Measurements from ENCODE around the gene GFY.

Gene GFY

GRCh38 chr19:49447485-49448431, 22.6 kb downstream of the GFY start:
- H3K9me3 ChIP-seq (ENCODE audit: insufficient read depth, low read length) = no peaks in the 10 kb centered on the region
- TF ChIP-seq SUZ12 (IDR thresholded peaks at IDR 0.05; ENCODE audit: extremely low read depth, insufficient read depth, insufficient read length) (no peak), YY1 (IDR thresholded peaks at IDR 0.05; ENCODE audit: insufficient read depth, insufficient read length) (no peak), ZNF274 (IDR thresholded peaks at IDR 0.05; ENCODE audit: low read depth, low read length) (no peak)
- no peak overlapping the region for H3K9ac ChIP-seq (ENCODE audit: insufficient read length, low read depth)
- DNase-seq (ENCODE audit: low read depth, low spot score) = no peak
- H3K36me3 ChIP-seq (ENCODE audit: insufficient read depth, insufficient read length, low read length) = peaks cover 46% of the 10 kb centered on the region
- no peaks in the 10 kb centered on the region for H3K27me3 ChIP-seq (ENCODE audit: insufficient read depth, insufficient read length)
- no peak overlapping the region for H3K4me3 ChIP-seq (ENCODE audit: insufficient read length, low read depth)
- H3K4me1 ChIP-seq (ENCODE audit: insufficient read depth, insufficient read length) = peaks cover 6% of the 10 kb centered on the region

GRCh38 chr19:49448432-49448786, 23.2 kb downstream of the GFY start:
- Histone ChIP-seq H3K4me1 (ENCODE audit: insufficient read depth, insufficient read length) (peaks cover 6% of the 10 kb centered on the region), H3K9ac (ENCODE audit: insufficient read length, low read depth) (no peak overlapping the region), H3K9me3 (ENCODE audit: insufficient read depth, low read length) (no peaks in the 10 kb centered on the region), H3K27me3 (ENCODE audit: insufficient read depth, insufficient read length) (no peaks in the 10 kb centered on the region), H3K36me3 (ENCODE audit: insufficient read depth, insufficient read length, low read length) (peaks cover 46% of the 10 kb centered on the region), H3K4me3 (ENCODE audit: insufficient read length, low read depth) (no peak overlapping the region)
- DNase-seq (ENCODE audit: low read depth, low spot score) = no peak
- no peak for TF ChIP-seq SUZ12 (IDR thresholded peaks at IDR 0.05; ENCODE audit: extremely low read depth, insufficient read depth, insufficient read length)

- no peaks in the 10 kb centered on the region for H3K9me3 ChIP-seq (ENCODE audit: insufficient read depth, low read length)
- peaks cover 6% of the 10 kb centered on the region for H3K4me1 ChIP-seq (ENCODE audit: insufficient read depth, insufficient read length)
- H3K4me3 ChIP-seq (ENCODE audit: insufficient read length, low read depth) = no peak overlapping the region
- TF ChIP-seq YY1 (IDR thresholded peaks at IDR 0.05; ENCODE audit: insufficient read depth, insufficient read length) = no peak
- no peak for TF ChIP-seq SUZ12 (IDR thresholded peaks at IDR 0.05; ENCODE audit: extremely low read depth, insufficient read depth, insufficient read length)
- TF ChIP-seq ZNF274 (IDR thresholded peaks at IDR 0.05; ENCODE audit: low read depth, low read length) = no peak
- peak overlapping the region; percentile 63 for H3K9ac ChIP-seq (ENCODE audit: insufficient read length, low read depth)
- DNase-seq (ENCODE audit: low read depth, low spot score) = no peak
- peaks cover 53% of the 10 kb centered on the region for H3K36me3 ChIP-seq (ENCODE audit: insufficient read depth, insufficient read length, low read length)
- H3K27me3 ChIP-seq (ENCODE audit: insufficient read depth, insufficient read length) = no peaks in the 10 kb centered on the region
Observed at GRCh38 chr19:49450405-49450804, 25.2 kb downstream of the GFY start.

- no peaks in the 10 kb centered on the region for H3K9me3 ChIP-seq (ENCODE audit: insufficient read depth, low read length)
- no peaks in the 10 kb centered on the region for H3K27me3 ChIP-seq (ENCODE audit: insufficient read depth, insufficient read length)
- peaks cover 6% of the 10 kb centered on the region for H3K4me1 ChIP-seq (ENCODE audit: insufficient read depth, insufficient read length)
- TF ChIP-seq YY1 (IDR thresholded peaks at IDR 0.05; ENCODE audit: insufficient read depth, insufficient read length) (no peak), SUZ12 (IDR thresholded peaks at IDR 0.05; ENCODE audit: extremely low read depth, insufficient read depth, insufficient read length) (no peak), ZNF274 (IDR thresholded peaks at IDR 0.05; ENCODE audit: low read depth, low read length) (no peak)
- peak; percentile 96 for DNase-seq (ENCODE audit: low read depth, low spot score)
- peak within 1 kb of the TSS; percentile 97 for H3K9ac ChIP-seq (ENCODE audit: insufficient read length, low read depth)
- H3K36me3 ChIP-seq (ENCODE audit: insufficient read depth, insufficient read length, low read length) = peaks cover 55% of the 10 kb centered on the region
- peak within 1 kb of the TSS; percentile 93 for H3K4me3 ChIP-seq (ENCODE audit: insufficient read length, low read depth)
Observed at GRCh38 chr19:49451430-49452181, 26.4 kb downstream of the GFY start, which contains the start of gene PIH1D1. PIH1D1 (minus strand) TSS chr19:49451814; CDS start chr19:49451574, 240 bp downstream.

GRCh38 chr19:49453013-49453756, 28.0 kb downstream of the GFY start, which contains the start of gene ALDH16A1:
ALDH16A1 (plus strand) TSS chr19:49453225; CDS start chr19:49453332, 107 bp downstream.
- TF ChIP-seq YY1 (IDR thresholded peaks at IDR 0.05; ENCODE audit: insufficient read depth, insufficient read length) = no peak
- TF ChIP-seq ZNF274 (IDR thresholded peaks at IDR 0.05; ENCODE audit: low read depth, low read length) = no peak
- no peak for TF ChIP-seq SUZ12 (IDR thresholded peaks at IDR 0.05; ENCODE audit: extremely low read depth, insufficient read depth, insufficient read length)
- peaks cover 46% of the 10 kb centered on the region for H3K36me3 ChIP-seq (ENCODE audit: insufficient read depth, insufficient read length, low read length)
- peak within 1 kb of the TSS; percentile 97 for H3K9ac ChIP-seq (ENCODE audit: insufficient read length, low read depth)
- DNase-seq (ENCODE audit: low read depth, low spot score) = peak; percentile 93
- no peaks in the 10 kb centered on the region for H3K27me3 ChIP-seq (ENCODE audit: insufficient read depth, insufficient read length)
- H3K9me3 ChIP-seq (ENCODE audit: insufficient read depth, low read length) = no peaks in the 10 kb centered on the region
- H3K4me1 ChIP-seq (ENCODE audit: insufficient read depth, insufficient read length) = peaks cover 5% of the 10 kb centered on the region
- peak within 1 kb of the TSS; percentile 85 for H3K4me3 ChIP-seq (ENCODE audit: insufficient read length, low read depth)

- Histone ChIP-seq H3K36me3 (ENCODE audit: insufficient read depth, insufficient read length, low read length) (peaks cover 45% of the 10 kb centered on the region), H3K9ac (ENCODE audit: insufficient read length, low read depth) (peak overlapping the region; percentile 97), H3K4me1 (ENCODE audit: insufficient read depth, insufficient read length) (peaks cover 2% of the 10 kb centered on the region), H3K9me3 (ENCODE audit: insufficient read depth, low read length) (no peaks in the 10 kb centered on the region), H3K4me3 (ENCODE audit: insufficient read length, low read depth) (peak overlapping the region; percentile 85), H3K27me3 (ENCODE audit: insufficient read depth, insufficient read length) (no peaks in the 10 kb centered on the region)
- TF ChIP-seq YY1 (IDR thresholded peaks at IDR 0.05; ENCODE audit: insufficient read depth, insufficient read length) (no peak), SUZ12 (IDR thresholded peaks at IDR 0.05; ENCODE audit: extremely low read depth, insufficient read depth, insufficient read length) (no peak), ZNF274 (IDR thresholded peaks at IDR 0.05; ENCODE audit: low read depth, low read length) (no peak)
- no peak for DNase-seq (ENCODE audit: low read depth, low spot score)
Observed at GRCh38 chr19:49453757-49454240, 28.6 kb downstream of the GFY start.

Measured in NT2/D1 (cell line).